GM23248 (cell line): ENCODE measurements around the gene ADORA1.

Source experiments
- EZH2 ChIP-seq: fragments of 200-600 bp; sonication (generic); IDR thresholded peaks from 2 replicates; pipeline ENCODE4 v1.6.1; 2018; ENCODE audit warnings: antibody characterized with exemption, mild to moderate bottlenecking; ENCODE audit not compliant: insufficient read depth, poor library complexity, severe bottlenecking
- EZH2phosphoT487 ChIP-seq: fragments of 200-600 bp; sonication (generic); IDR thresholded peaks from 2 replicates; pipeline ENCODE4 v1.6.1; 2018; ENCODE audit warnings: antibody characterized with exemption, moderate library complexity, mild to moderate bottlenecking, low read depth; ENCODE audit not compliant: insufficient read depth

DNA sequence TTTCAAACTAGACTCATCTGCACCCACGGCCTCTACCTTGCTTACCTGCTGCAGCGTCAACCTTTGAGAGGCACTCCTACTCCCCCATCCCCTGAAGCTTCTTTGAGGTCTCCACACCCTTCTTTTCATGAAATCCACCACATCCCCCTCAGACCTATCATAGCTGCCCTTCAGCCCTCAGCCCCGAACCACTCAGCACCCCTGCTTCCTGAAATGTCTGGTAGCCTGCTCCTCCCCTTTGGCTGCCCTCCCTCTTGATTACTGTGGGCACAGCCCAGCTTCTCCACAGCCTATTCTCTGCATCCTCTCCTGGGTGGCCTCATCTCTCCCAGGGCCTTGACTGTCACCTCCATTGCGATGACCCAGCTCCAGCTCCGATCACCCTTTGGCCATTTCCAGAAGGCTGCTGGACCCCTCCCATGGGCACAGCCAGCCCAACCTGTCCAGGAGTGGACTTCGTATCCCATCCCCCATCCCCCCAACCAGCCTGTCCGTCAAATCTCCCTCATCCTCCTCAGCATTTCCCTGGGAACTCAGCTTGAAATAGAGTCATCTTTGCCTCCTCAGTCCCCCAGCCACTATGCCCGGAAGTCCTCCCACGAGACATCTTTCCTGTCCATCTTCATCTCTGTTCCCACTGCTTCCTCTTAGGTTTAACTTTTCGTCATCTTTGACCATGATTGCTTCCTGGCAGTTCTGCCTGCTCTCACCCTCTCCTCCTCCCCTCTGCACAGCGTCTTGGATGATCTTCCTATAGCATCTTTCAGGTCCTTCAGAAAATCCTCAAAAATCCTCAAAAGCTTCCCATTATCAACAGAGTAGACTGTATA lies 6.1 kb upstream of the ADORA1 start:
- TF ChIP-seq EZH2phosphoT487: no peak
- TF ChIP-seq EZH2: no peak
